Left ventricle myocardium inferior (tissue), 1 donor: ENCODE measurements around the gene TMEM121B. TPM values are rescaled to one million over a fixed set of nuclear protein-coding genes. Genes with fewer than 3 reads are reported as not detected.

ENCODE experiments used
- DNase-seq: peaks from one replicate; pipeline ENCODE4 v3.0.0-alpha.2; 2020
- H3K27ac ChIP-seq: fragments of 200-600 bp; replicated peaks from 2 replicates; pipeline ENCODE4 v1.8.0; 2021
- H3K27me3 ChIP-seq: fragments of 200-600 bp; 2 replicates; pipeline ENCODE4 v1.8.0; 2021; ENCODE audit warnings: low read depth
- H3K36me3 ChIP-seq: fragments of 200-600 bp; 2 replicates; pipeline ENCODE4 v1.8.0; 2021
- H3K4me1 ChIP-seq: fragments of 200-600 bp; 2 replicates; pipeline ENCODE4 v1.8.0; 2021
- H3K4me3 ChIP-seq: fragments of 200-600 bp; 2 replicates; pipeline ENCODE4 v1.8.0; 2021; ENCODE audit warnings: mild to moderate bottlenecking, moderate library complexity
- H3K9me3 ChIP-seq: fragments of 200-600 bp; replicated peaks from 2 replicates; pipeline ENCODE4 v1.8.0; 2021
- intact Hi-C: fragments of 100-400 bp; cut with micrococcal nuclease; formaldehyde crosslinking; loops from one replicate; pipeline ENCODE4 v1.11.0; 2022
- total RNA-seq: library from RNA; stranded (reverse); fragmentation: NEBNext Ultra II Directional; extraction: Animal tissue kit (Norgen Biotek cat#: 25700); gene quantifications from one replicate; pipeline ENCODE4 v1.2.1, GENCODE V29; 2021
- TF ChIP-seq, protein P1 (sequence below): fragments of 200-600 bp; IDR thresholded peaks from 2 replicates; pipeline ENCODE4 v1.8.0; 2021; ENCODE audit warnings: antibody characterized with exemption, mild to moderate bottlenecking, borderline replicate concordance
- donor health status: DM: no; HTN: yes; CAD: no; lungs with severe emphysema.

The TMEM121B gene
- total RNA-seq, 1 donor from 2014 or later: 1.5 TPM

DNA sequence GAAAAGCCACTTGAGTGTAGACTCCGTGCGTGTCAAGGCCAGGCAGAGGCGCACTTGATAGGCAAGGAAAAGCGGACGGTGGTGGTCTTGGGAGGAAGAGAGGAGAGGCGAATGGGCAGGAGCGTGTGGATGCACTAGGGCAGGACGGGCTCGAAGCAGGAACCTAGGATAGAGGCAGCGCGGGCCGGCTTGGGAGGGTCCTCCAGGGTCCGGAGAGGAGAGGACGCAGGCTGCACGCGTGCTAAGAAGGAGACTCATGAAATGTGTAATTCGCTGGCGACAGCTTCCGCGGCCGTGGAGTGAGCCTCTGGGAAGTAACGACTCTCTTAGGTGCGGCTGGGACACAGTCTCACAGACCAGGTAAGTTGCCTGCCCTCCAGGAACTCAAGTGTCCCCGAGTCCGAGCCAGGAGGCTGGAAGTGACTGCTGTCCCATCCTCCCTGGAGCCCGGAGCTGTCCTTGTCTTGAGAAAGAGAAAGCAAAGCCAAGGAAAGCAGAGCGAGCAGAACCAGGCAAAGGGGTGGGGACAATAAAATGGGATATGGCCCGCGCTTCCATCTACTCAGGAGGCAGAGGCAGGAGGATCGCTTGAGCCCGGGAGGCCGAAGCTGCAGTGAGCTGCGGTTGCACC, 37.2 kb downstream of the TMEM121B start:
- H3K27me3 ChIP-seq: no peaks in the 10 kb centered on the region
- intact Hi-C loops: loop anchor here (10.0 kb wide), 1 partner anchor 81 kb away; no protein-coding TSS in a partner anchor
- peak overlapping the region; percentile 87 for H3K27ac ChIP-seq
- no peaks in the 10 kb centered on the region for H3K9me3 ChIP-seq
- DNase-seq: no peak
- peak overlapping the region; percentile 86 for H3K4me3 ChIP-seq
- no peaks in the 10 kb centered on the region for H3K36me3 ChIP-seq
- H3K4me1 ChIP-seq: peaks cover 35% of the 10 kb centered on the region
- TF ChIP-seq, protein P1, sequence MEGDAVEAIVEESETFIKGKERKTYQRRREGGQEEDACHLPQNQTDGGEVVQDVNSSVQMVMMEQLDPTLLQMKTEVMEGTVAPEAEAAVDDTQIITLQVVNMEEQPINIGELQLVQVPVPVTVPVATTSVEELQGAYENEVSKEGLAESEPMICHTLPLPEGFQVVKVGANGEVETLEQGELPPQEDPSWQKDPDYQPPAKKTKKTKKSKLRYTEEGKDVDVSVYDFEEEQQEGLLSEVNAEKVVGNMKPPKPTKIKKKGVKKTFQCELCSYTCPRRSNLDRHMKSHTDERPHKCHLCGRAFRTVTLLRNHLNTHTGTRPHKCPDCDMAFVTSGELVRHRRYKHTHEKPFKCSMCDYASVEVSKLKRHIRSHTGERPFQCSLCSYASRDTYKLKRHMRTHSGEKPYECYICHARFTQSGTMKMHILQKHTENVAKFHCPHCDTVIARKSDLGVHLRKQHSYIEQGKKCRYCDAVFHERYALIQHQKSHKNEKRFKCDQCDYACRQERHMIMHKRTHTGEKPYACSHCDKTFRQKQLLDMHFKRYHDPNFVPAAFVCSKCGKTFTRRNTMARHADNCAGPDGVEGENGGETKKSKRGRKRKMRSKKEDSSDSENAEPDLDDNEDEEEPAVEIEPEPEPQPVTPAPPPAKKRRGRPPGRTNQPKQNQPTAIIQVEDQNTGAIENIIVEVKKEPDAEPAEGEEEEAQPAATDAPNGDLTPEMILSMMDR: no peak

DNA sequence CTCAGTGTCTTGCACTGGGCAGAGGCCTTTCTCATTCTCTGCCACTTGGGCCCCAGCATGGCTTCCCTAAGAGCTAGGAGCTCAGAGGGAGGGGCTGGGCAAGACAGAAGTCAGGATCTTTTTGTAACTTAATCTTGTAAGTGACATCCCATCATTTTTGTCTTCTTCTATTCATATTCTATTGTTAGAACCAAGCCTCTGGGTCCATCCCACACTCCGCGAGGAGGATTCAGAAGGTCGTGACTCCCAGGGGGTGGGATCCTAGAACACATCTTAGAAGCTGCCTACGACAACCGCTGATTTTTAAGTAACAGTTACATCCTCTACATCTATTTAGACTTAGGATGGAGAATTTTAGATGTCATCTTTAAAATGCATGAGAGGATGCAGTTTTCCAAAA, 37.9 kb downstream of the TMEM121B start:
- no peak overlapping the region for H3K27ac ChIP-seq
- DNase-seq: no peak
- peaks cover 35% of the 10 kb centered on the region for H3K4me1 ChIP-seq
- no peaks in the 10 kb centered on the region for H3K9me3 ChIP-seq
- H3K27me3 ChIP-seq: no peaks in the 10 kb centered on the region
- intact Hi-C loops: loop anchor here (10.0 kb wide), 1 partner anchor 82 kb away; no protein-coding TSS in a partner anchor
- TF ChIP-seq, protein P1: no peak
- no peak overlapping the region for H3K4me3 ChIP-seq
- no peaks in the 10 kb centered on the region for H3K36me3 ChIP-seq

DNA sequence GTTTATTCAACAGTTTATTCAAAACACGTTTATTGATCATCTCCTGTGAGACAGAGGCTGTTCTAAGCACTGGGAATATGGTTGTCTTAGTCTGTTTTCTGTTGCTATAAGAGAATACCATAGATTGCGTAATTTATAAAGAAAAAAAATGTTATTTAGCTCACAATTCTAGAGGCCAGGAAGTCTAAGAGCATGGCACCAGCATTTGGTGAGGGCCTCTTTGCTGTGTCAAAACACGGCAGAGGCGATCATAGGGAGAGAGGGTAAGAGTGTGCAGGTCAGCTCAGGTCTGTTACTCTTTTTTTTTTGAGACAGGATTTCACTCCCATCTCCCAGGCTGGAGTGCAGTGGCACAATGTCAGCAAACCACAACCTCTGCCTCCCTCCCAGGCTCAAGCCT, 41.6 kb downstream of the TMEM121B start:
- TF ChIP-seq, protein P1: no peak
- peaks cover 7% of the 10 kb centered on the region for H3K4me1 ChIP-seq
- no peaks in the 10 kb centered on the region for H3K36me3 ChIP-seq
- DNase-seq: no peak
- no peak overlapping the region for H3K4me3 ChIP-seq
- H3K27me3 ChIP-seq: no peaks in the 10 kb centered on the region
- no peaks in the 10 kb centered on the region for H3K9me3 ChIP-seq
- H3K27ac ChIP-seq: no peak overlapping the region
- intact Hi-C loops: loop anchor here (10.0 kb wide), 1 partner anchor 425 kb away; no protein-coding TSS in a partner anchor

DNA sequence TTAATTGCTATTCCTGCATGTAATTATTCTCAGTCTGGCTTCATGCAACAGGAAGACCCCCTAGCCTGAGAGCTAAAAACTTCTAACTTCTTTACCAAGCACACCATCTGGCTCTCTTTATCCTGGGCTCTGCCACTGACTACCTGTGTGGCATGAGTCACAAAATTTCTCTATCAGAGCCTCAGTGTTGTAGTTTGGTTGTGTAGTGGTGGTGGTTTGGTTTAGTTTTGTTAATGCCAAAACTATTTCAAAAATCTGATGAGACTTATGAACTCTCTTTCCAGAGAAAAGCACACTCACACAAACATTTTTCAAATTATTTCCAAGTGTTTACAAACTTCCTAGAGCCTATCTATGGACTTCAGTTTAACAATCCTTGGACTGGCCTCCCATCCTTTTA, 43.9 kb downstream of the TMEM121B start:
- no peak for DNase-seq
- no peaks in the 10 kb centered on the region for H3K4me1 ChIP-seq
- no peak overlapping the region for H3K4me3 ChIP-seq
- peaks cover 7% of the 10 kb centered on the region for H3K9me3 ChIP-seq
- intact Hi-C loops: loop anchor here (10.0 kb wide), 1 partner anchor 428 kb away; no protein-coding TSS in a partner anchor
- H3K36me3 ChIP-seq: no peaks in the 10 kb centered on the region
- TF ChIP-seq, protein P1: no peak
- H3K27me3 ChIP-seq: no peaks in the 10 kb centered on the region
- no peak overlapping the region for H3K27ac ChIP-seq

DNA sequence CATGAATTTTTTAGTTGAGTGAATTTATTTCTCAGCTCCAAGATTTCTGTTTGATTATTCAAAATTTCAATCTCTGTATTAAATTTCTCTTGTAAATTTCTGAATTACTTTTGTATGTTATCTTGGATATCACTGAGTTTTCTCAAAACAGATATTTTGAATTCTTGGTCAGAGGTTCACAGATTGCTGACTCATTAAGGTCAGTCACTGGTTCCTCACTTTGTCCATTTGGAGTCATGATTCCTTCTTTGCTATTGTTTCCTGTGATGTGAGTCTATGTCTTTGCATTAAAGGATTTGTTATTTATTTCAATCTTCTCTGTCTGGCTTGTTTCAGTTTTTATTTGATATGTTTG, 46.5 kb downstream of the TMEM121B start:
- Histone ChIP-seq H3K27ac (no peak overlapping the region), H3K4me3 (no peak overlapping the region), H3K36me3 (no peaks in the 10 kb centered on the region), H3K4me1 (no peaks in the 10 kb centered on the region), H3K27me3 (no peaks in the 10 kb centered on the region), H3K9me3 (peaks cover 8% of the 10 kb centered on the region)
- TF ChIP-seq, protein P1: no peak
- intact Hi-C loops: loop anchor here (10.0 kb wide), 1 partner anchor 430 kb away; no protein-coding TSS in a partner anchor
- no peak for DNase-seq
